GM23338 (cell line): ENCODE measurements around the gene SVIL. TPM values are rescaled to one million over a fixed set of nuclear protein-coding genes. Genes with fewer than 3 reads are reported as not detected.

Experiments
- ATAC-seq: fragments of 200-7000 bp; cut with Tn5 transposase; 3 replicates; pipeline ENCODE4 v1.9.1; 2020
- DNase-seq: peaks from one replicate; pipeline ENCODE4 v3.0.0-alpha.2; 2015; ENCODE audit warnings: low spot score
- H2AFZ ChIP-seq: fragments of 200-600 bp; sonication (generic); 2 replicates; pipeline ENCODE4 v1.8.0; 2016; ENCODE audit warnings: antibody characterized with exemption, mild to moderate bottlenecking, moderate library complexity
- H3F3A ChIP-seq: fragments of 200-600 bp; sonication (generic); replicated peaks from 2 replicates; pipeline ENCODE4 v1.8.0; 2017; ENCODE audit warnings: antibody characterized with exemption, mixed run types, low read depth
- H3K27ac ChIP-seq: fragments of 200-600 bp; sonication (generic); 2 replicates; pipeline ENCODE4 v1.6.1; 2016; ENCODE audit warnings: low read depth
- H3K27me3 ChIP-seq: fragments of 200-600 bp; sonication (generic); 2 replicates; pipeline ENCODE4 v1.8.0; 2016; ENCODE audit warnings: mild to moderate bottlenecking, mixed run types, moderate library complexity; ENCODE audit not compliant: insufficient read depth
- H3K36me3 ChIP-seq: fragments of 200-600 bp; sonication (generic); 2 replicates; pipeline ENCODE4 v1.8.0; 2016; ENCODE audit warnings: mild to moderate bottlenecking; ENCODE audit not compliant: insufficient read depth
- H3K4me1 ChIP-seq: fragments of 200-600 bp; sonication (generic); 2 replicates; pipeline ENCODE4 v1.8.0; 2016; ENCODE audit warnings: mild to moderate bottlenecking, moderate library complexity; ENCODE audit not compliant: insufficient read depth
- H3K4me2 ChIP-seq: fragments of 200-600 bp; sonication (generic); 2 replicates; pipeline ENCODE4 v1.7.1; 2017; ENCODE audit warnings: mixed run types
- H3K4me3 ChIP-seq: fragments of 200-600 bp; sonication (generic); 2 replicates; pipeline ENCODE4 v1.6.1; 2016; ENCODE audit warnings: mixed run types
- H3K79me2 ChIP-seq: fragments of 200-600 bp; sonication (generic); replicated peaks from 2 replicates; pipeline ENCODE4 v1.8.0; 2017; ENCODE audit warnings: mild to moderate bottlenecking; ENCODE audit not compliant: insufficient read depth
- H3K9me2 ChIP-seq: fragments of 200-600 bp; sonication (generic); 2 replicates; pipeline ENCODE4 v1.8.0; 2017; ENCODE audit not compliant: insufficient read depth
- H4K20me1 ChIP-seq: fragments of 200-600 bp; sonication (generic); replicated peaks from 2 replicates; pipeline ENCODE4 v1.8.0; 2017; ENCODE audit warnings: mild to moderate bottlenecking; ENCODE audit not compliant: insufficient read depth
- H3K27ac Mint-ChIP-seq: 2 replicates; pipeline ENCODE4 v1.8.0; 2020; ENCODE audit warnings: inconsistent platforms, mild to moderate bottlenecking, moderate library complexity, mixed read lengths
- H3K27me3 Mint-ChIP-seq: 3 replicates; pipeline ENCODE4 v1.8.0; 2022; ENCODE audit warnings: low read depth, mild to moderate bottlenecking, moderate library complexity, mixed read lengths, inconsistent platforms; ENCODE audit not compliant: insufficient read depth, poor library complexity
- H3K36me3 Mint-ChIP-seq: 3 replicates; pipeline ENCODE4 v1.8.0; 2021; ENCODE audit warnings: low read depth, mild to moderate bottlenecking, inconsistent platforms, moderate library complexity, mixed read lengths
- H3K4me1 Mint-ChIP-seq: 3 replicates; pipeline ENCODE4 v1.8.0; 2020; ENCODE audit warnings: mild to moderate bottlenecking, inconsistent platforms, mixed read lengths
- H3K4me3 Mint-ChIP-seq: 3 replicates; pipeline ENCODE4 v1.8.0; 2021; ENCODE audit warnings: moderate library complexity, mild to moderate bottlenecking, inconsistent platforms, mixed read lengths
- H3K9me3 Mint-ChIP-seq: 3 replicates; pipeline ENCODE4 v1.8.0; 2020; ENCODE audit warnings: moderate library complexity, mild to moderate bottlenecking, inconsistent platforms, mixed read lengths
- CREB1 ChIP-seq: fragments of 250-450 bp; sonication (Bioruptor Pico); IDR thresholded peaks from 2 replicates; pipeline ENCODE4 v1.5.0; 2020; ENCODE audit warnings: low read depth, mild to moderate bottlenecking, moderate library complexity
- CTCF ChIP-seq, 2 experiments: fragments of 200-600 bp in 1 of 2; sonication (generic) in 1 of 2; conservative IDR thresholded peaks; 2 replicates each; pipeline versions ENCODE4 v1.5.1 to v1.6.1; 2016 to 2017; ENCODE audit warnings: antibody characterized with exemption in 2 of 2, low read depth in 2 of 2, mild to moderate bottlenecking in 2 of 2, moderate library complexity in 1 of 2
- ETS1 ChIP-seq: IDR thresholded peaks from 2 replicates; pipeline ENCODE4 v1.6.1; 2016; ENCODE audit warnings: antibody characterized with exemption
- EZH2 ChIP-seq: fragments of 200-600 bp; sonication (generic); IDR thresholded peaks from one replicate; pipeline ENCODE4 v1.8.0; 2017; ENCODE audit warnings: antibody characterized with exemption, mild to moderate bottlenecking, low read depth; ENCODE audit not compliant: unreplicated experiment
- JUNB ChIP-seq: IDR thresholded peaks from one replicate; pipeline ENCODE4 v1.6.1; 2016; ENCODE audit warnings: antibody characterized with exemption; ENCODE audit not compliant: unreplicated experiment
- REST ChIP-seq: IDR thresholded peaks from one replicate; pipeline ENCODE4 v1.6.1; 2018; ENCODE audit warnings: antibody characterized with exemption; ENCODE audit not compliant: unreplicated experiment
- ZNF114 ChIP-seq: fragments of 250-450 bp; sonication (Bioruptor Pico); IDR thresholded peaks from 2 replicates; pipeline ENCODE4 v1.5.0; 2020; ENCODE audit warnings: mild to moderate bottlenecking, moderate library complexity
- ZNF331 ChIP-seq: fragments of 250-450 bp; sonication (Bioruptor Pico); IDR thresholded peaks from 2 replicates; pipeline ENCODE4 v1.5.0; 2020; ENCODE audit warnings: low read depth, mild to moderate bottlenecking, moderate library complexity
- ZNF462 ChIP-seq: fragments of 250-450 bp; sonication (Bioruptor Pico); IDR thresholded peaks from 2 replicates; pipeline ENCODE4 v1.5.0; 2020; ENCODE audit warnings: mild to moderate bottlenecking, moderate library complexity
- polyA plus RNA-seq: library from polyadenylated mRNA; unstranded; fragments of >200 nt; fragmentation: Nextera tagmentation; extraction: Ambion mirVana; gene quantifications from 2 replicates; pipeline ENCODE4 v1.2.1, GENCODE V29; 2016
- total RNA-seq: library from RNA; depleted of rRNA; stranded (reverse); fragments of >200 nt; shearing (Covaris generic); gene quantifications from 2 replicates; pipeline ENCODE4 v1.2.3, GENCODE V29; 2014

The SVIL gene
- total and polyA plus RNA-seq, 2 experiments from 2014 or later: 8.8 to 34.9 TPM

- TF ChIP-seq ZNF462 (CRISPR knock-in tag) (no peak), CREB1 (CRISPR knock-in tag) (no peak), EZH2 (no peak), ETS1 (no peak), JUNB (no peak), ZNF331 (CRISPR knock-in tag) (no peak)
Observed at GRCh38 chr10:29657719-29658274, 23.0 kb upstream of the SVIL start (continued).

- Mint-ChIP-seq H3K4me1 (peaks cover 8% of the 10 kb centered on the region), H3K36me3 (peaks cover 47% of the 10 kb centered on the region), H3K27ac (no peak overlapping the region), H3K4me3 (no peak overlapping the region), H3K9me3 (peaks cover 34% of the 10 kb centered on the region), H3K27me3 (peaks cover 1% of the 10 kb centered on the region)
- no peak for TF ChIP-seq CTCF (conservative IDR thresholded peaks at IDR 0.05; ENCODE audit: low read depth in 2 of 2)
- no peak for TF ChIP-seq ZNF114
- no peak for TF ChIP-seq REST
- no peak for TF ChIP-seq ZNF331 (CRISPR knock-in tag)
- no peak for TF ChIP-seq EZH2
- DNase-seq (no peak), ATAC-seq (no peak)
- Histone ChIP-seq H3K4me1 (no peaks in the 10 kb centered on the region), H3K36me3 (peaks cover 11% of the 10 kb centered on the region; the same call in 1 of the 2 replicates), H3K4me2 (no peak overlapping the region), H3F3A (no peaks in the 10 kb centered on the region), H3K9me2 (no peaks in the 10 kb centered on the region), H4K20me1 (no peaks in the 10 kb centered on the region), H3K27ac (no peak overlapping the region), H3K27me3 (no peaks in the 10 kb centered on the region), H2AFZ (no peak overlapping the region), H3K4me3 (no peak overlapping the region), H3K79me2 (no peaks in the 10 kb centered on the region)
Observed at GRCh38 chr10:29656451-29656992, 21.8 kb upstream of the SVIL start.
